M059J (cell line): ENCODE results near the gene SLC25A24. TPM values are rescaled to one million over a fixed set of nuclear protein-coding genes. Genes with fewer than 3 reads are reported as not detected.

Source experiments
- DNase-seq: peaks from one replicate; pipeline ENCODE4 v3.0.0-alpha.2; 2012; ENCODE audit warnings: low read depth
- total RNA-seq: library from RNA; depleted of rRNA; stranded (reverse); fragments of >200 nt; shearing (Covaris generic); gene quantifications from 2 replicates; pipeline ENCODE4 v1.2.3, GENCODE V29; 2014; rRNA removed

The SLC25A24 gene
- total RNA-seq, 1 experiment from 2014 or later: 65.6 TPM

- DNase-seq: no peak
These were observed 93.4 kb downstream of the SLC25A24 start for GRCh38 chr1:108106775-108107174.

- DNase-seq: no peak
These were observed 100.0 kb downstream of the SLC25A24 start for GRCh38 chr1:108100148-108100547.

- no peak for DNase-seq
These were observed 103.1 kb downstream of the SLC25A24 start for GRCh38 chr1:108097018-108097417.

GRCh38 chr1:108096089-108096488 is 104.1 kb downstream of the SLC25A24 start:
- DNase-seq: no peak

- no peak for DNase-seq
These were observed 110.7 kb downstream of the SLC25A24 start for GRCh38 chr1:108089477-108089876.

- DNase-seq: no peak
These were observed 114.5 kb downstream of the SLC25A24 start for GRCh38 chr1:108085628-108086027.

GRCh38 chr1:108084866-108085477 is 115.2 kb downstream of the SLC25A24 start:
- DNase-seq: no peak

Other genes with a start within 250 kb of the SLC25A24 start
- 72.8 and 96.6 TPM in 2 replicates for gene VAV3, start 235.2 kb downstream of the SLC25A24 start, total RNA-seq
- not detected in 2 replicates for gene NBPF4, start 43.7 kb upstream of the SLC25A24 start, total RNA-seq
- gene NBPF6, start 250.0 kb upstream of the SLC25A24 start, total RNA-seq: not detected in 2 replicates